GM18858 (cell line): Measurements from ENCODE around the gene TSPAN5.

Experiments
- ATAC-seq: cut with Tn5 transposase; IDR thresholded peaks from one replicate; pipeline ENCODE4 v1.9.1; 2021; ENCODE audit not compliant: unreplicated experiment

The TSPAN5 gene

DNA sequence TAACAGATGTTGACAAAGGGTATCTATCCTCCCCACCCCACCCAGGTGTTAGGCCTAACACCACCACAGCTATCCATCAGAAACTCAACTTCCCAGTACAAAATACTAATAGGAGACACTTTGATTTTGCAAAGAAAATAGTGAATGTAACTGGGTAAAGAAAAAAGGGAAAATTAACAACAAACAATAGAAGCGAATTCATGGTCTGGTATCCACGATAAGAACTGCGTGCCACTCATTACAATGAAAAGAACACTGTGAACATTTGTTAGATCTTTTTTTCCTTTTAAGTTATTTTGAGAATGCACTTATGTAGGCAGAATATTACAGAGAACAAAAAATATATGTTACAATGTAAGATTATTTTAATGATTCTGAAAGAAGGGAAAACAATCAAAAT, 12.0 kb downstream of the TSPAN5 start:
- no peak for ATAC-seq

- no peak for ATAC-seq
These were observed 12.9 kb downstream of the TSPAN5 start for GRCh38 chr4:98645527-98645926.

DNA sequence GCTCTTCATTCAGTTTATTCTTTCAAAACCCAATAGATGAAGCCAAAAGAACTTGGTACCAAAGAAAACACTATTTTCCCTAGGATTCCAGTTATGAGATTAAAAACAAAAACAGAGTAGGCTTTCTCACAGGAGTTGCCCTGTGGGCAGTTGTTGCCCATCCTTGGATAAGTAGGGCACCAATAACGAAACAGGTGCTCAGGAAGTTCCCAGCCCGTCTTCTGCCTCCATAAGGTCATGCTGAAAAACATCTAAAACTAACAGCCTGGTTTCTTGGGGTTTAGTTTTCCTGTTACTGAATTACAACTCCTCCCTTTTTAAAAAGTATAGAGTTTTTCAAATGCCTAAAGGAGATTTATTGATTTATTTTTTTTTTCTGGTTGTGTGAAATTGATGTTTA, 14.7 kb downstream of the TSPAN5 start:
- no peak for ATAC-seq

GRCh38 chr4:98642991-98643426, 15.4 kb downstream of the TSPAN5 start:
- ATAC-seq: no peak

GRCh38 chr4:98641906-98642668, 16.3 kb downstream of the TSPAN5 start:
- no peak for ATAC-seq

- ATAC-seq: no peak
These were observed 17.0 kb downstream of the TSPAN5 start for GRCh38 chr4:98641376-98641775.

- peak; percentile 76 for ATAC-seq
These were observed 18.9 kb downstream of the TSPAN5 start for GRCh38 chr4:98639523-98639922.

DNA sequence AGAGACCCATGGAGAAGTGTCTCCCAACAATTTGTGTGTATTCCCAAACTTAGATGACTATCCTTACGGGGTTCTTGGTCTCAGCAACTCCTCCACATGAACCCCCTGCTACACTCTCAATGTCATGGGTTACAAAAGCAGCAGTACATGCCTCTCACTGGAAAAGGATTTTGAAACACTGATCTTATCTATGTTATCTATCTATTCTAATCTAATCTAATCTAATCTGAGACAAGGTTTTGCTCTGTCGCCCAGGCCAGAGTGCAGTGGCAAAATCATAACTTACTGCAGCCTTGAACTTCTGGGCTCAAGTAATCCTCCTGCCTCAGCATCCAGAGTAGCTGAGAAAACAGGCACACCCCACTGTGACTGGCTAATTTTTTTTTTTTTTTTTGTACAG, 19.3 kb downstream of the TSPAN5 start:
- ATAC-seq: no peak

DNA sequence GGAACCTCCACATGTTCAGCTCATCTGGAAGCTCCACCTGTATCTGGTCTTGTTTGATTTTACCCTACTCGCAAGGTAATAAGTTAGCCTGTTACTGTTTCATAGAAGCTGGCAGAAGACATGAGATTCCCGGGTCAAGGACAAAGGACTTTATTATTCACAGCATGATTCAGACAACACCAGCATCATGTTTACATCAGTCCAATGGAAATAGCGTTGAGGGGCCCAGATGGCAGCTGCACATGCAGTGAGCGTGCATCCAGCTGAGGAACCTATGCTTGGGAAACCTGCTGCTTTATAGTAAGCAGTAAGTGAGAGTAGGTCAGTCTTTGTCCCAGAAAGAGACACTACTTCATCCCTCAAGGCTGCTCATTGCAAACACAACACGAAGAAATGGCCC, 19.8 kb downstream of the TSPAN5 start:
- no peak for ATAC-seq

- no peak for ATAC-seq
These were observed 24.4 kb downstream of the TSPAN5 start for GRCh38 chr4:98634061-98634460.

DNA sequence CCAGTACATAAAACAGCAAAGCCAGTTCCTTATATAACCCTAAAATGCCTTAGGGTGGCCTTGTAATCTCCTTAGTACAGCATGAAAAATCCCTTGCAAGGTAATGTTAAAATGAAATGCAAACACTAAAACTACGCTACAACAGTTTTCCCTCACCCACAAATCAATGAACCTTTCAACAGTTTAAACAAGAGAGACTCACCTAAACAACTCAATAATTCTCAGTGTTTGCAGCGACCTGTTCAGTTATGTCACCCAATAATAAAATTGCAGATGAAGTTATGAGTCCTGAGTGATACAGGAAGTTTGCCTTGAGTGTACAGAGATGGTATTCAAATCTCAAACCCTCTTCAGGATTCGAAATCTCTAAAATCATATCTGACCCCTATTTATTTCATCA, 25.3 kb downstream of the TSPAN5 start:
- no peak for ATAC-seq

GRCh38 chr4:98632258-98632657, 26.2 kb downstream of the TSPAN5 start:
- ATAC-seq: no peak

DNA sequence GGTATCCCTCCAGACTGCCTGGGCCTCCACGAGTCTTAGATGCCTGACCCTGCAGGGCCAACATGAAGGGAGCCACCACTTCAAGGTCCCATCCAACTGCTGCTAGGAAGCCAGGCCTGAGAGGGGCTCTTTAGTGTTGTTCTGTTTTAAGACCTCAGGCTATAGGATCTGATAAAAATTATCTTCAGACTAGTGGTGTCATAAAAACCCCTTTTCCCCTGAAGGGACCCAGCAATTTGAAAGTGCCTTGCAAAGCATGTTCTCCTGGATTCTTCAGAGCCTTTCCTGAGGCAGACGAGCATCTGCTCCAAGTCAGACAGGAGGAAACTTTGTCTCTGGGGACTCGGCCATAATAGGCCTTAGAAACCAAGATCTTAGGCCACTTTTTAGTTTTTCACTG, 26.9 kb downstream of the TSPAN5 start:
- ATAC-seq: no peak

DNA sequence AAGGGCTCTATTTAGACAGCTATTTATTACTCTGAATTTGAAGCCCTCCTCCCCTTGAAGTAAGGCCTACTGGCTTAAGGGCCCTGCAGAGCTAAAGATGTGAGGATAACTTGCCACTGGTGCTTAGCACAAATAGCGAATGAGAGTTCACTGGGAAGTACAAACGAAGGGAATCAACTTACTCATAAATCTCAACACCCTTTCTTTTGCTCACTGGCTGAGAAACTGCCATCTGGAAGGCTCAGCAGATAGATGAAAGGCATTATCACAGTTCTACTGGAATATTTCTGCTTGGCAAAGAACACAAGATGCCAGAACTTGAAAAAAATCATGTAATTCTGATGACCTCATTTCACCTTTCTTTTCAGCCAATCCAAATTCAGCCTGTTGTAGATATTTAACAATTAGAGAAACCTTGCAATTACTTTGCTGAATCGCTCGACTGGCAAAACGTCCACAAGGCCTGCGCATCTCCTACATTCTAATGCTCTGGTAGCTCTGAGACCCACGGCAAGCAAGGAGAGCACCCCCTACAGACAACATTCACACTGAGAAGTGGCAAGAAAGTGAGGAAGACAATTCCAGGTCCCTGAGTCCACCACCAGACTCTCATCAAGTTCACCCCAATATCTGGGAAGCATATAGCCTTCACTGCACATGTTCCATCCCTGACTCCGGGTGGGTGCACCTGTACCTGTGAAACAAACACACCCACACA, 27.5 kb downstream of the TSPAN5 start:
- no peak for ATAC-seq

GRCh38 chr4:98627531-98628257, 30.7 kb downstream of the TSPAN5 start:
- no peak for ATAC-seq

GRCh38 chr4:98626350-98626749, 32.1 kb downstream of the TSPAN5 start:
- ATAC-seq: no peak

GRCh38 chr4:98625920-98626319, 32.5 kb downstream of the TSPAN5 start:
- no peak for ATAC-seq

DNA sequence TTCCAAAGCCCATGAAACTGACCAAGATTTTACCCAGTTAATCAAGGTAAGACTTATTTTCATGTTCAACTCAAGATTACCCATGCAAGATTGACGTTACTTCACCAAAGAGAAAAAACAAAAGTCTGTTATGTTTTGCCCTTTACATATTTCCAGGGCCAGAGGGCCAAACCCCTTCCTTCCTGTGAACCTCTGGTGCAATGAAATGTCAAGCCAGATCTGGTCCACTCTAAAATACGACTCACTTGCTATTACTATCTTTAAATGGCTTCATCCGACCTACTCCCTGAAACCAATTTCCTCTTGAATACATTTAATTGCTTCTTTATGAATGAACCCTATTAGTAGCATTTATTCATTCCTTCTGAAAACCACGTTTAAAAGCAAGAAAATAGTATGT, 33.0 kb downstream of the TSPAN5 start:
- ATAC-seq: no peak

- no peak for ATAC-seq
These were observed 33.8 kb downstream of the TSPAN5 start for GRCh38 chr4:98624642-98625041.

- no peak for ATAC-seq
These were observed 34.3 kb downstream of the TSPAN5 start for GRCh38 chr4:98624144-98624543.

DNA sequence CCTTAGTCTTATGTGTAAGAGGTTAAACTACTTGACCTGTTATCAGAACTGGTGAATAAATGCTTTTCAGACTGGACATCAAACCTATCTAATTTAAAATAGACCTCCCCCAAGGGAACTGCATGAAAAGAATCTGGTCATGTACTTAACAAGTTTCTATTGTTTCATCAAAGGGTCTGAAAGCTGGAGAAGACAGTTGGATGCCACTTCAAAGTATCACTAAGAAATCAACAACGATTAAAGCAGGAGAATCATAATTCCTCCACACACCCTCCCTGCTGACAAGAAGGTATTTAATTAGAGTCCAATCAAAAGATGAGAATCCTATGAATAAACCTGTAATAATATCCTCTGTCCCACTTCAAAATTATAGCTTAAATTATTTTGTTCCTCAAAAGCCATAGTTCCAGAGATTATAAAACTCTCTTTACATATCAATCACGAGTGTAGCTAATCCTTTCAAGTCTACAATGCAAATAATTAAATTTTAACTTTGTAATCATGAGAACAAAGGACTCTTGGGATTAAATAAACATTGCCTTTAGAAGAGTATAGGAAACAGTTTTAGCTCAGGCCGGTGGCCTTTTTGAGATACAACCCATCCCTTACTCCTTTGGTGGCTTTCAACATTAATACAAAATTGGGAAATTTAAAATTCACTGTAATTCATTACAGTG, 35.1 kb downstream of the TSPAN5 start:
- no peak for ATAC-seq
